GM19395 (cell line): ENCODE measurements around the gene ATP2C1.
"Not testable (repeated sequence)": the region's sequence is repeated elsewhere in the genome, so short reads cannot be mapped to it uniquely, and the experiment has no call there.

Source experiments
- ATAC-seq: cut with Tn5 transposase; IDR thresholded peaks from one replicate; pipeline ENCODE4 v1.9.1; 2021; ENCODE audit warnings: mild to moderate bottlenecking, moderate library complexity; ENCODE audit not compliant: unreplicated experiment

The ATP2C1 gene

DNA sequence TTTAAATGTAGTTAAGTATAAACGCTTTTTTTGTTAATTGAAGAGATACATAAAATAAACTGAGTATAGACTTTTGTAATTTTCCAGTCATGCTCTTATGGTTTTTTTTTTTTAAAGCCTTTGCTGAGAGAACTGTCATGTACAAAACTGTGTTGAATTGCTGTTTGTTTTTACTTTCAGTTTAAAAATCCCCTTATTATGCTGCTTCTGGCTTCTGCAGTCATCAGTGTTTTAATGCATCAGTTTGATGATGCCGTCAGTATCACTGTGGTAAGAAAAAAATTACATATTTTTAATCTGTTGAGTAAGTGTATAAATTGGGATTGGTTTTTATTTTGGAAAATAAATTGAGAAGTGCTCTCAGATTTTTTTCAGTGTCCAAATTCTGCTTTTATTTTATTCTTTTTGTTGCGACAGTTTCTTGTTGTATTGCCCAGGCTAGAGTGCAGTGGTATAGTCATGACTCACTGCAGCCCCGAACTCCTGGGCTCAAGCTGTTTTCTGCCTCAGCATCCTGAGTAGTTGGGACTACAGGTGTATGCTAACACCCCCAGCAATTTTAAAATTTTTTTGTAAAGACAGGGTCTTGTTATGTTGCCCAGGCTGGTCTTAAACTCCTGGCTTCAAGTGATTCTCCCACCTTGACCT is 40.7 kb downstream of the ATP2C1 start:
- no peak for ATAC-seq

GRCh38 chr3:130935761-130936492 is 42.0 kb downstream of the ATP2C1 start:
- ATAC-seq: no peak

DNA sequence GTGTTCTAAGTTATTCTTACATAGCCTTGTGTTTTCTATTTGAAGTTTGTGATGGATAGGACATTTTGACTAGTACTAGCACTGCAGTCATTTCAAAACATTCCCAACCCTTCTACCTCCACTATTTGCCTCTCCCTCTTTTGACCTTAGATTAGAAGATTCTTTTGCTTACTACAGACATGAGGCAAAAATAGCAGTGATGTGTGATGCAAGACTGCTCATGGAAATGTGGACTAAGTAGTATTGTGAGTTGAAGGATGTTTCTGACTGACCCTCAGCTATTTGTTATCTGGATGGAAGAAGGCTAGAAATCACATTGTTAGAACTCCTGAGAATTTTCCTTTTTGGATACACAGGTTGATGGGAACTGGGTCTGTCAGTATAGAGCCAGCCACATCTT is 45.9 kb downstream of the ATP2C1 start:
- ATAC-seq: no peak

- no peak for ATAC-seq
Measured at GRCh38 chr3:130941793-130942192, 47.9 kb downstream of the ATP2C1 start.

DNA sequence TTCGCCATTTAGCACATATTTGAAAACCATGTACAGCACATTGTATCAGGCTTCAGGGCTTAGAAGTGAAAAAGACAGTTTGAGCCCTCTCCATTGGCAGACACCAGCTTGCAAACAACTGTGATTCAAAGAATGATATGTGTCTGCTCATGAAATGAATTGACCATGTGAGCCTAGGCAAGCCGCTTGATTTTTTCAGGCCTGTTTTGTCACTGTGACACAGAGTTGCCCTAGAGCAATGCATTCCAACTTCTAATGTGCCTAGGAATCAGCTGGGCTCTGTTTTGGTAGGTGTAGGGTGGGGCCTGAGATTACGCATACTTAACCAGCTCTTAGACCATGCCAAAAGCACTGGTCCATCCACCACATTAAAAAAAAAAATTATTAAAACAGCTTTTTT is 53.0 kb downstream of the ATP2C1 start:
- no peak for ATAC-seq

- ATAC-seq: no peak
Measured at GRCh38 chr3:130948001-130948773, 54.3 kb downstream of the ATP2C1 start.

DNA sequence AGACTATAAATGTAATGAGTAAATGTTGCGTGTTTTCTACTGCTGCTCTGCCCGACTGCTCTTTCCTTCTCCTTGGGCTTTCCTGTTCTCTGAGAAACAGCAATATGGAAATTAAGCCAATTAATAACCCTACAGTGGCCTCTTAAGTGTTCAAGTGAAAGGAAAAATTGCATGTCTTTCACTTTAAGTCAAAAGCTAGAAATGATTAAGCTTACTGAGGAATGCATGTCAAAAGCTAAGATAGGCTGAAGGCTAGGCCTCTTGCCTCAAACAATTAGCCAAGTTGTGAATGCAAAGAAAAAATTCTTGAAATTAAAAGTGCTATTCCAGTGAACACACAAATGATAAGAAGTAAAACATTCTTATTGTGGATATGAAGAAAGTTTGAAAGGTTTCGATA is 55.0 kb downstream of the ATP2C1 start:
- ATAC-seq: no peak

DNA sequence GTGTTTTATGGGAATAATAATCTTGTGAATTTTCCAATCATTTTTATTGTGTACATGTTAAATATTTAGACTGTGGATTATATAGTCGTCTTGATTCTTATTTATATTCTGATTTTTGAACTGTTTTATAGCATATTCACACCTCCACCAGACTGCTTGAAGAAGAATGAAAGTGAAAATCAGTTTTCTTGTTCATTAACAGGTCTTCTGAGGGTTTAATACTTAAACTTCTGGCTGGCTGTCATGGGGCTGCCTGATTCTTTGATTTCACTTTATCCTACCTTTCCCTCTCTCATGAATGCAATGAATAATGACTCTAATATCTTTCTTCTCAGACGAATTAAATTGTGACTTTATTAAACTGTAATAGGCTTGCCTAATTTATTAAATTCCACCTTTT is 56.2 kb downstream of the ATP2C1 start:
- no peak for ATAC-seq

- no peak for ATAC-seq
Measured at GRCh38 chr3:130950641-130951040, 56.8 kb downstream of the ATP2C1 start.

DNA sequence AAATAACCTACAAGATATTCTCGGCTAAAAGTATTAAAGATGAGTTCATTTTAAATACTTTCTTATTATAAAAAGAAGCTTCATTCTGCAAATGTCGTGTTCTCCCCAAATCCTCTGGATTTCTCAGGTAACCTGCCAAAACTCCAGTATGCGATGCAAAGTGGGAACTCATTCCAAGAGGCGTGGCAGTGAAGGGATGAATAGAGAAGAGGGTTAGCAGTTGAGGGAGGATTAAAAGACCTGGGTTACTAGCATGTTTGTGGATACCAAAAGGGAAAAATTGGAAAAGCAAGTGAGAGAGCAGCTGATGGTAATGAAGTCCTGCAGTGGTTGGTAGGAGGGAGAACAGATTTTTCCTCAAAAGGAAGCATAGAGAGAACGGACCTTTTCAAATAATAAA is 61.6 kb downstream of the ATP2C1 start:
- ATAC-seq: no peak

DNA sequence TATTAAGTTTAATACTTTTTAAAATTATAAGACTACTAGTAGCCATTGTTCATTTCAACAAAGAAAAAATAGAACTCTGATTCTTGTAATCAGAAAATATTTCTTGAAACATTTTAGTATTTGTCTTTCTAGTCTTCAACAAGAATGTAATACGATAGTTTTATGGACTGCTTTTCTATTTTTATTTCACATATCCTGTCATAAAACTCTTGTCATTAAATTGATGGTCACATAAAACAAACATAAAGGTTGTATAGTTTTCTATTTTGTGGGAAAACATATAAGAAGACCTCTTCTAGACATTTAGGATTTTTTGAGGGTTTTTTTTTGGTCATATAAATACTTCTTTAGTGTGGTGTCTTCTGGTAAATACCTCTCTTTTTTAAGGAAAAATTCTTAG is 62.4 kb downstream of the ATP2C1 start:
- no peak for ATAC-seq

GRCh38 chr3:130956721-130957120 is 62.8 kb downstream of the ATP2C1 start:
- no peak for ATAC-seq

- ATAC-seq: no peak
Measured at GRCh38 chr3:130960139-130960795, 66.4 kb downstream of the ATP2C1 start.

DNA sequence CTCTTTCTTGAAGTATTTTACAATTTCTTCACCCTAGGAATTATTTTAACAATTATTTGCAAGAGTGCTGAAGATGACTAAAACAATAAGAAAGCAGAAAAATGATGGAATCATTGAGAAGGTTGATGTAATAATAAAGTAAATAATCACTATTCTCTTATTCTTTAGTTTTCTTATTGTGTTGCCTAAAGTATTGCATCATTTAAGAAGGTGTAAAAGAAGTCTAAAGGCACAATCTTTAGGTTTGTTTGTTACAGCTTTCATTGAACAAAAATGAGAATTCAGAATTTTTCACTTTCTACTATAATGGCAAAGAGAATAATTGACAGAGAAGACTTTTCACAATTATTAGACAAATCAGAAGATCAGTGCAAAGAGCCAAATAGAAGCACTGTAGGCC is 67.6 kb downstream of the ATP2C1 start:
- ATAC-seq: no peak

- no peak for ATAC-seq
Measured at GRCh38 chr3:130963444-130963843, 69.6 kb downstream of the ATP2C1 start.

DNA sequence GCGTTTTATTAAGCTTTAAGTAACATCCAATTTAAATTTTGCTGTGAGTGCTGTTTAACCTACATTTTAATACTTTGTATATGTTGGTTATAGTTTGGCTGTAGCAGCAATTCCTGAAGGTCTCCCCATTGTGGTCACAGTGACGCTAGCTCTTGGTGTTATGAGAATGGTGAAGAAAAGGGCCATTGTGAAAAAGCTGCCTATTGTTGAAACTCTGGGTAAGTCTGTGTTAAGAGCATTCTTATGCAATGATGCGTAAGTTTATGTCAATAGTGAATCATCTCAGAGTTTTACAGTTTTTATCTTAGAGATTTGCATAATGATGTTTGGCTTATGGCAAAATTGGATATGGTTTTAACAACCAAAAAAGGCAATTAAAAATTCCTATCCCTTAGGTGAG is 70.0 kb downstream of the ATP2C1 start:
- ATAC-seq: no peak

- ATAC-seq: no peak
Measured at GRCh38 chr3:130967281-130967680, 73.4 kb downstream of the ATP2C1 start.

GRCh38 chr3:130968221-130968620 is 74.3 kb downstream of the ATP2C1 start:
- ATAC-seq: no peak

GRCh38 chr3:130969621-130970020 is 75.7 kb downstream of the ATP2C1 start:
- ATAC-seq: no peak

DNA sequence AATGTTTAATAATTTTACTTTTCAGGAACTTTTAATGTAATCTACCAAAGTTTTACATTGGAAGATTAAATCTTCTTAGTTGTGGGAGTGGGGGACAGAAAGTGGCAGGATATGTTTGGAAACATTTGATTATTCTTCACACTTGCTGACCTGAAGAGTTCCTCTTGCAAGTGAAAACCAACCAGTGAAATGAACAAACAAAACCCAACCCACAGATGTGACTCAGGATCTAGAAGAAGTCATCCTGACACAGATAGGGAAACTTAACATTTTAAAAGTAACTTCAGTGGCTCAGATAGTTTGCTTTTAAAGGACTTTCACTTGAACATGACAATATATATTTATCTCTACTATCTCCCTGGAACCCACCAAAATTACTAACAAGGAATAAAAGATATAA is 77.3 kb downstream of the ATP2C1 start:
- ATAC-seq: no peak

GRCh38 chr3:130972592-130972991 is 78.7 kb downstream of the ATP2C1 start:
- not testable (repeated sequence) for ATAC-seq
